ENCODE measurements around the gene CD209.
"Not testable (repeated sequence)": the region's sequence is repeated elsewhere in the genome, so short reads cannot be mapped to it uniquely, and the experiment has no call there.

The CD209 gene

GRCh38 chr19:7748171-7748570, 837 bp upstream of the CD209 start:
- Histone ChIP-seq H3K27ac (ENCODE audit: low read depth, low read length) (no peak overlapping the region), H2BK12ac (ENCODE audit: low read length) (no peak overlapping the region), H4K8ac (ENCODE audit: low read depth, low read length) (no peak overlapping the region), H4K12ac (ENCODE audit: low read depth, low read length) (no peak overlapping the region), H3K9ac (ENCODE audit: low read length) (no peak overlapping the region), H3K9me3 (ENCODE audit: insufficient read depth, low read depth, low read length) (no peaks in the 10 kb centered on the region), H2BK5ac (ENCODE audit: low read depth, low read length, poor library complexity) (no peak overlapping the region), H3K4me2 (ENCODE audit: low read length) (no peak overlapping the region), H3K4me3 (ENCODE audit: low read depth, low read length) (no peak overlapping the region), H3K18ac (ENCODE audit: low read length) (no peak overlapping the region), H3K4me1 (ENCODE audit: control insufficient read depth in 1 of 2, insufficient read depth in 2 of 2, low read length in 2 of 2) (no peaks in the 10 kb centered on the region), H3K23ac (ENCODE audit: low read length) (no peak overlapping the region), H3K14ac (ENCODE audit: low read length) (no peak overlapping the region), H2AFZ (ENCODE audit: insufficient read depth, low read length, poor library complexity) (no peak overlapping the region), H3K36me3 (ENCODE audit: control insufficient read depth in 1 of 2, insufficient read depth in 2 of 2, low read length in 2 of 2) (no peaks in the 10 kb centered on the region), H2BK120ac (ENCODE audit: insufficient read depth, low read length, poor library complexity) (no peak overlapping the region), H2AK5ac (ENCODE audit: low read length) (no peak overlapping the region), H3K27me3 (ENCODE audit: insufficient read depth, low read length) (no peaks in the 10 kb centered on the region), H4K91ac (ENCODE audit: low read depth, low read length) (no peak overlapping the region), H3K4ac (ENCODE audit: low read depth, low read length) (no peak overlapping the region), H3K79me1 (ENCODE audit: low read length) (no peaks in the 10 kb centered on the region), H3K79me2 (ENCODE audit: control insufficient read depth, insufficient read depth, low read length, poor library complexity) (no peaks in the 10 kb centered on the region)
- WGBS (ENCODE audit: extremely low coverage, insufficient coverage, insufficient read length): no CpG with 5 or more reads among the region's 2 CpGs
- DNase-seq: no peak

GRCh38 chr19:7746306-7746705, 1.0 kb downstream of the CD209 start:
- H3K4ac ChIP-seq (ENCODE audit: low read depth, low read length); H3K79me2 ChIP-seq (ENCODE audit: control insufficient read depth, insufficient read depth, low read length, poor library complexity); H3K14ac ChIP-seq (ENCODE audit: low read length); H3K4me2 ChIP-seq (ENCODE audit: low read length); H4K8ac ChIP-seq (ENCODE audit: low read depth, low read length); H4K12ac ChIP-seq (ENCODE audit: low read depth, low read length); H3K9me3 ChIP-seq (ENCODE audit: insufficient read depth, low read depth, low read length); H3K9ac ChIP-seq (ENCODE audit: low read length); H3K23ac ChIP-seq (ENCODE audit: low read length); H3K79me1 ChIP-seq (ENCODE audit: low read length); H4K91ac ChIP-seq (ENCODE audit: low read depth, low read length); H2AK5ac ChIP-seq (ENCODE audit: low read length); H3K18ac ChIP-seq (ENCODE audit: low read length); H3K27ac ChIP-seq (ENCODE audit: low read depth, low read length); DNase-seq; H3K4me1 ChIP-seq (ENCODE audit: control insufficient read depth in 1 of 2, insufficient read depth in 2 of 2, low read length in 2 of 2); H2BK12ac ChIP-seq (ENCODE audit: low read length); H3K27me3 ChIP-seq (ENCODE audit: insufficient read depth, low read length); H2BK5ac ChIP-seq (ENCODE audit: low read depth, low read length, poor library complexity); H2BK120ac ChIP-seq (ENCODE audit: insufficient read depth, low read length, poor library complexity); H3K36me3 ChIP-seq (ENCODE audit: control insufficient read depth in 1 of 2, insufficient read depth in 2 of 2, low read length in 2 of 2); H2AFZ ChIP-seq (ENCODE audit: insufficient read depth, low read length, poor library complexity); H3K4me3 ChIP-seq (ENCODE audit: low read depth, low read length): not testable (repeated sequence)
- WGBS (ENCODE audit: extremely low coverage, insufficient coverage, insufficient read length): no CpG with 5 or more reads among the region's 4 CpGs

DNA sequence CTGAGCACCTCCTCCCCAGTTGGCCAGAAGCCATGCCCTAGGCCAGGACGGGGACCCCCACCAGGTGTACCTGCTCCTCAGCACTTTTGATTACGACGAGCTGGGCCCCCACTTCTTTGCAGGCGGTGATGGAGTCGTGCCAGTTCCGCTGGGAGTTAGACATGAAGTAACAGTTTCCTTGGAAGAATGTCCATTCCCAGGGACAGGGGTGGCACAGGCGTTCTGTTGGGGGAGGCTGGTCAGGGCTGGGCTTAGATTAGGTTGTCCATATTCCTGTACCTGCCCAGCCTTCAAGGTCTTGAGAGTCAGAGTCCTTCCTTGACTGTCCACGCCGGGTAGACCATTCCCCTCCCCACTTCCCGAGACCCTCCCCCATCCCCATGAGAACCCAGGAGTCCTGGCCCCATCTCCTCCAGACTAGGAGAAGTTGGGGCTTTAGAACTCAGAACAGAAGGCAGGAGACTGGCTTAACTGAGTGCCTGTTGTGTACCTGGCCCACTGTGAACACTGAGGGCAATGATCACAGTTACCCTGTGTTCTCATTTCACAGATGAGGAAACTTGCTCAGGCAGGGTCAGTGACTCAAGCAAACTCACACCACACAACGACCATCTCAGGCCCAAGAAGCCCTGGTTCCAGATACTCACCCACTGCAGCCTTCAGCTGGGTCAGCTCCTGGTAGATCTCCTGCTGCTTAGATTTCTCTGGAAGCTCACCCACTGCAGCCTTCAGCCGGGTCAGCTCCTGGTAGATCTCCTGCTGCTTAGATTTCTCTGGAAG, 2.3 kb downstream of the CD209 start:
- H3K4me2 ChIP-seq (ENCODE audit: low read length): no peak overlapping the region
- H3K27ac ChIP-seq (ENCODE audit: low read depth, low read length): no peak overlapping the region
- no peak overlapping the region for H2BK120ac ChIP-seq (ENCODE audit: insufficient read depth, low read length, poor library complexity)
- no peak overlapping the region for H3K14ac ChIP-seq (ENCODE audit: low read length)
- H2BK12ac ChIP-seq (ENCODE audit: low read length): no peak overlapping the region
- H2AK5ac ChIP-seq (ENCODE audit: low read length): no peak overlapping the region
- no peaks in the 10 kb centered on the region for H3K9me3 ChIP-seq (ENCODE audit: insufficient read depth, low read depth, low read length)
- H4K8ac ChIP-seq (ENCODE audit: low read depth, low read length): no peak overlapping the region
- H3K79me1 ChIP-seq (ENCODE audit: low read length): no peaks in the 10 kb centered on the region
- H3K4me1 ChIP-seq (ENCODE audit: control insufficient read depth in 1 of 2, insufficient read depth in 2 of 2, low read length in 2 of 2): no peaks in the 10 kb centered on the region
- no peak overlapping the region for H2AFZ ChIP-seq (ENCODE audit: insufficient read depth, low read length, poor library complexity)
- H3K9ac ChIP-seq (ENCODE audit: low read length): no peak overlapping the region
- no peak overlapping the region for H3K4me3 ChIP-seq (ENCODE audit: low read depth, low read length)
- no peak overlapping the region for H3K18ac ChIP-seq (ENCODE audit: low read length)
- no peak overlapping the region for H4K91ac ChIP-seq (ENCODE audit: low read depth, low read length)
- H3K79me2 ChIP-seq (ENCODE audit: control insufficient read depth, insufficient read depth, low read length, poor library complexity): no peaks in the 10 kb centered on the region
- no CpG with 5 or more reads among the region's 12 CpGs for WGBS (ENCODE audit: extremely low coverage, insufficient coverage, insufficient read length)
- no peak overlapping the region for H3K4ac ChIP-seq (ENCODE audit: low read depth, low read length)
- no peak overlapping the region for H4K12ac ChIP-seq (ENCODE audit: low read depth, low read length)
- no peaks in the 10 kb centered on the region for H3K27me3 ChIP-seq (ENCODE audit: insufficient read depth, low read length)
- no peak overlapping the region for H2BK5ac ChIP-seq (ENCODE audit: low read depth, low read length, poor library complexity)
- no peaks in the 10 kb centered on the region for H3K36me3 ChIP-seq (ENCODE audit: control insufficient read depth in 1 of 2, insufficient read depth in 2 of 2, low read length in 2 of 2)
- no peak overlapping the region for H3K23ac ChIP-seq (ENCODE audit: low read length)
- DNase-seq: no peak

GRCh38 chr19:7744199-7744786, 3.0 kb downstream of the CD209 start:
- Histone ChIP-seq H4K12ac (ENCODE audit: low read depth, low read length) (no peak overlapping the region), H3K36me3 (ENCODE audit: control insufficient read depth in 1 of 2, insufficient read depth in 2 of 2, low read length in 2 of 2) (no peaks in the 10 kb centered on the region), H3K9ac (ENCODE audit: low read length) (no peak overlapping the region), H3K18ac (ENCODE audit: low read length) (no peak overlapping the region), H3K27me3 (ENCODE audit: insufficient read depth, low read length) (no peaks in the 10 kb centered on the region), H2BK120ac (ENCODE audit: insufficient read depth, low read length, poor library complexity) (no peak overlapping the region), H3K79me1 (ENCODE audit: low read length) (no peaks in the 10 kb centered on the region), H4K91ac (ENCODE audit: low read depth, low read length) (no peak overlapping the region), H3K4me3 (ENCODE audit: low read depth, low read length) (no peak overlapping the region), H3K27ac (ENCODE audit: low read depth, low read length) (no peak overlapping the region), H3K14ac (ENCODE audit: low read length) (no peak overlapping the region), H3K4me2 (ENCODE audit: low read length) (no peak overlapping the region), H3K9me3 (ENCODE audit: insufficient read depth, low read depth, low read length) (no peaks in the 10 kb centered on the region), H3K79me2 (ENCODE audit: control insufficient read depth, insufficient read depth, low read length, poor library complexity) (no peaks in the 10 kb centered on the region), H3K4me1 (ENCODE audit: control insufficient read depth in 1 of 2, insufficient read depth in 2 of 2, low read length in 2 of 2) (no peaks in the 10 kb centered on the region), H2BK12ac (ENCODE audit: low read length) (no peak overlapping the region), H3K23ac (ENCODE audit: low read length) (no peak overlapping the region), H4K8ac (ENCODE audit: low read depth, low read length) (no peak overlapping the region), H2BK5ac (ENCODE audit: low read depth, low read length, poor library complexity) (no peak overlapping the region), H2AFZ (ENCODE audit: insufficient read depth, low read length, poor library complexity) (no peak overlapping the region), H3K4ac (ENCODE audit: low read depth, low read length) (no peak overlapping the region), H2AK5ac (ENCODE audit: low read length) (no peak overlapping the region)
- no peak for DNase-seq
- no CpG with 5 or more reads among the region's 5 CpGs for WGBS (ENCODE audit: extremely low coverage, insufficient coverage, insufficient read length)
